ENCODE data around the gene TBC1D8.

The TBC1D8 gene

DNA sequence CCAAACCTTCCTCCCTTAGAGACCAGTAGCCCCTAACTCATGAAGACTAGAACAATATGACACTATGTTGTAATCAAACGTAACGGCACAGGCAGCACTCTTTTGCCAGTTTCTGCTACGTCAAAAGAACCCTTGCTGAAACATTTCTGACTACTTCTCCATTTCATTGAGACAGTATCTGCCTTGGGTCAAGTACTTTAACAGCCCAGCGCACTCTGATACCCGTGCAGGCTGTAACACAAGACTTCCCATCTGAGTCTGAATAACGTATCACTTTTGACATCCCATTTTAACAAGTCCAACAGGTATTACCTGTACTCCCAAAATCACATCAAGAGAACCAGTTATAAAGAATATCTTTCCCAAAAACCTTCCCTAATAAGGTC lies 38.4 kb downstream of the TBC1D8 start:
- DNase-seq (ENCODE audit: low read depth in 2 of 3, low spot score in 2 of 3), result no peak

DNA sequence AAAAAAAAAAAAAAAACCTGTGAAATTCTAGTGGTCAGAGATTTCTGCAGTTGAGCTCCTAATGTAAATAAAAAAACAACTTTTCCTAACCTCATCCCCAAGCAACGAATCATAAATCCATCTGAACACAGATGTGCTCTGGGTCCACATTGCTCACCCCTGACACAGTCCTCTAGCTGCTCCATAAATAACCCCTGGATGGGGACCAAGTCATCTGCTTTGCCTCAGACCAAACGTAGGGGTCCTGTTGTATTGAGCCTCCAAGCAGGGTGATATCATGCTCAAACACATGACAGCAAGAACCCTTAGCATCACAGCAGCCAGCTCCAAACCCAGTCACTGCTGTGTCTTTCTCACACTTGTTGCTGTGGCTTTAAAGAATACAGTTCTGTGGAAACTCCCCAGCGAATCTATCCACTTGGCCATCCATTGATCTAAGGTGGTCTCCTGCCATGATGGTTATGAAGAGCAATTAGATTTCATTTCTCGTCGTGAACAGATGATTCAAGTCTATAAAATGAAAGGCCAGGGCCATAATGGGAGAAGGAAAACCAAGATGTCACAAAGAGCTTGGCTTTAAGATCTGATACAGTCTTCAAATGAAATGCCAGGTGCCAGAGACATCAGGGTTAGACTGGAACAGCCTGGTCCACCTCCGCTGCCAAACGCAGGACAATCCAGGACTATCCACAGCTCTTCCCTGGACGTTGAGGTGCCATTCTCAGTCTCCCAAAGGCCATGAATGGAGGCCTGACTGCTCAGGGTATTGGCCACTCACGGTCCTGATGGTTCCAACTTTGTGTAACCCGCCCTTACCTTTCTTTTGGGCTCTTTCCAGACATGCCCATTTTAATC lies 39.0 kb downstream of the TBC1D8 start:
- DNase-seq (ENCODE audit: low read depth in 2 of 3, low spot score in 2 of 3), result no peak

DNA sequence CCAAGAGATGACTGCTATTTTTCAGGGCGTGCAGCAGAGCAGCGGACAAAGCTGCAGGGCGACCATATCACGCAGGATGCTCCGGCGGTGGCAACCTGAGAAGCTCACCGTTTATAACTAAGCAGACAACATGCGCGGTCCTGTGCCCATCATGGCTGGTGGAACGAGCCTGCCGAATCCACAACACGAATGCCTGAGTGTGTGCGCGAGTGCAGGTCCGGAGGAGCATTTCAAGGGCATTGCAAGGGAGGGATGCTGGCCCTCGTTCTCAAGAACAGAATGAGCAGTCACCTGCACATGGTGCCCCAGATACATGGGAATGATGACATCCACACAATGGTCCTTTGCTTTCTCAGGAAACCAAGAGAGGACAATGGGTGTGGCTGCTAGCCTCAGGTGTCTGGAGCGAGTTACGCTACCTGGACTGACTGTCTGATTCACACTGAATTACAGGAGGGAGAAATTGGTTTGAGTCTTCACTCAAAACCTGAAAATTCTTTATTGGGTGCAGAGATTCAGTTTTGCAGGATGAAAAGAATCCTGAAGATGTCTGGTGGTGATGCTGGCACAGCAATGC lies 39.8 kb downstream of the TBC1D8 start:
- no peak for DNase-seq (ENCODE audit: low read depth in 2 of 3, low spot score in 2 of 3)

DNA sequence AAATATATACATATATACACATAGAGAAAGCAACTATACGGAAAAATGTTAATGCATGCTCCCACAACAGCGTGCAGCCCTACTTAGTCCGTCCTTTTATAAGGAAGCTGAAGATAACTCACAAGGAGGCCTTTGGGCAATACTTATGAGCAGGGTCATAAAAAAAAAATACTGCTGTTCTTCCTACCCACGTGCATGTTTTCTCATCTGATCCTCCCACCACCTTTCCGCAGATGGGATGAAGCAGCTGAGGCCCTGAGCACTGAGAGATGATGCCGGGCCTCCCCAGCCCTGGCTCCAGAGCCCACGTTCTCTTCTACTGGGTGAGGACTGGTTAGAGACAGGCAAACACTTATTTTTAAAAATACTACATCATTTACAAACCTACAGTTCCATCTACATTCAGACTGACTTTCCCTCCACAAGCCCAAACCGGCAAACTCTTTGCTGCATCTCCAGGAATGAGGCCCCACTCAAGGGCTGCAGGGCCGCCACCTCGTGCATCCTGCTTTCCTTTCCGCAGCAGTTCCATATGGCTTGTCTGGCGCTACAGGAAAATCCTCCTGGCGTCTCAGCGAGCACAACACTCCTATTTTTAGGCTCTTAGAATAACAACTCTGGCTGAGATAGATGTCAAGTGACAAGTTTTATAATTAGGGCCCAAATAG lies 41.6 kb downstream of the TBC1D8 start:
- no peak for DNase-seq (ENCODE audit: low read depth in 2 of 3, low spot score in 2 of 3)

DNA sequence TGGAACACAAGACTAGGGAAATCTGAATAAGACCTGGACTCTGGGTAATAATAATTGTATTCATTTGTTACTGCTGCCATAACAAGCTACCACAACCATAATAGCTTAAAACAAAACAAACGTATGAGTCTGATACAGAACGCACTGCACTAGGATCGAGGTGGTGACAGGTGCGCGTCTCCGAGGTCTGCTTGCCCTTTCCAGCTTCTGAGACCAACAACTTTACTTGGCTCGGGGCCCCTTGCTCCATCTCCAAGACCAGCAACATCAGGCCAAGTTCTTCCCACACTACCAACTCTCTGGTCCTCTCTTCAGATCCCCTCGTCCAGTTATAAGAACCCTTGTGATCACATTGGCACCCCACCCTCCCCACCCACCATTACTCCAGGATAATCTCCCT lies 42.8 kb downstream of the TBC1D8 start:
- DNase-seq (ENCODE audit: low read depth in 2 of 3, low spot score in 2 of 3), result no peak

DNA sequence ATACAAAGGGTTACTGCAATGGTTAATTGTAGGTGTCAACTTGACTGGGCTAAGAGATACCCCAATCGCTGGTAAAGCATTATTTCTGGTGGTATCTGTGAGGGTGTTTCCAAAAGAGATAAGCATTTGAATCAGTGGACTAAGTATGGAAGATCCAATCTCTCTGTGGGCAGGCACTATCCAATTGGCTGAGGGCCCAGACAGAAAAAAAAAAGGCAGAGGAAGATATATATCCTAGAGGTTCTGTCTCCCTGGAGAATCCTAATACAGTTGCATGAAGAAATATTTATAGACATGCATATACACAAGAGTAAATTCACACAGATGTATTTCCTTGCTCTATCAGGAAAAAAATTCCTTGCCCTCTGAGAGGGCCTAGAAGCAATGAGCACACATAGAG lies 43.9 kb downstream of the TBC1D8 start:
- no peak for DNase-seq (ENCODE audit: low read depth in 2 of 3, low spot score in 2 of 3)

DNA sequence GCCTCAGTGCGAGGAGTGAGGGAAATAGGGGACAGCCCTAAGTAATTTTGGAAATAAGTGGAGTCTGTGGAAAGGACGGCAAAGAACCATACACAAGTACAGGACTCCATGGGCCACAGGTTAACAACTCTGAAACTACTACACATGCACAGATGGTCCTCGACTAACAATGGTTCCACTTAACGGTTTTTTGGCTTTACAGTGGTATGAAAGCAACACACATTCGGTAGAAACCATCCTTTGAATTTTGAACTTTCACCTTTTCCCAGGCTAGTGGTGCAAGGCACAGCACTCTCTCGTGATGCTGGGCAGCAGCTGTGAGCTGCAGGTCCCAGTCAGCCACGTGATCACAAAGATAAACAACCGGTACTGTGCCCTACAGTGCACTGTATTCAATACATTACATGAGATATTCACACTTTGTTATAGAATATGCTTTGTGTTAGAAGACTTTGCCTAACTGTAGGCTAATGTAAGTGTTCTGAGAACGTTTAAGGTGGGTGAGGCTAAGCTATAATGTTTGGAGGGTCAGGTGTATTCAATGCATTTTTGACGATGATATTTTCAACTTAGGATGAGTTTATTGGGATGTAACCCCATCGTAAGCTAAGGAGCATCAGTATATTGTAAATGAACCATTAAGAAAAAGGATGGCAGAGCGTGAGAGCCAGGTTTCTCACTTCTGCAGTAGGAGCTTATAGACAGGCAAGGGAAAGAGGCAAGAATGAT lies 44.6 kb downstream of the TBC1D8 start:
- DNase-seq (ENCODE audit: low read depth in 2 of 3, low spot score in 2 of 3), result no peak

DNA sequence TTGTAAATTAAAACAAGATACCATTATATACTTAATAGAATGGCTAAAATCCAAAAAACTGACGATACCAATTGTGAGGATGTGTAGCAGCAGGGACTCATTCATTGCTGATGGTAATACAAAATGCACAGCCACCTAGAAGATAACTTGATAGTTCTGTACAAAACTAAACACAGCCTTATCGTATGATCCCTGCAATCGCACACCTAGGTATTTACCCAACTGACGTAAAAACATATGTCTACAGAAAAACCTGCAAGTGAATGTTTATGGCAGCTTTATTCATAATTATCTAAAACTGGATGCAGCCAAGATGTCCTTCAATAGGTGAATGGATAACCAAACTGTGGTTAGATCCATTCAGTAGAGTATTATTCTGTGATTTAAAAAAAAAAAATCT lies 45.5 kb downstream of the TBC1D8 start:
- DNase-seq (ENCODE audit: low read depth in 2 of 3, low spot score in 2 of 3), result no peak

DNA sequence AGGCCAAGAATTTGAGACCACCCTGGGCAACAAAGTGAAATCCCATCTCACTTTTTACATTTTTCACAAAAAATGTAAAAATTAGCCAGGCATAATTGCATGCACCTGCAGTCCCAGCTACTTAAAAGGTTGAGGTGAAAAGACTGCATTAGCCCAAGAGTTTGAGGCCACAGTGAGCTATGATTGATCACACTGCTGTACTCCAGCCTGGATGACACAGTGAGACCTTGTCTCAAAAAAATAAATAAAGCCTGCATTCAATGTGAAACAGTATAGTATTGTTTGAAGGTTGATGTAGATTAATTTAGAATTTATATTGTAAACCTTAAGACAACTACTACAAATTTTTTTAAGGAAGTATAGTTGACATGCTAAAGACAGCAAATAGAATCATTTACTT lies 53.5 kb downstream of the TBC1D8 start:
- no peak for DNase-seq (ENCODE audit: low read depth in 2 of 3, low spot score in 2 of 3)

DNA sequence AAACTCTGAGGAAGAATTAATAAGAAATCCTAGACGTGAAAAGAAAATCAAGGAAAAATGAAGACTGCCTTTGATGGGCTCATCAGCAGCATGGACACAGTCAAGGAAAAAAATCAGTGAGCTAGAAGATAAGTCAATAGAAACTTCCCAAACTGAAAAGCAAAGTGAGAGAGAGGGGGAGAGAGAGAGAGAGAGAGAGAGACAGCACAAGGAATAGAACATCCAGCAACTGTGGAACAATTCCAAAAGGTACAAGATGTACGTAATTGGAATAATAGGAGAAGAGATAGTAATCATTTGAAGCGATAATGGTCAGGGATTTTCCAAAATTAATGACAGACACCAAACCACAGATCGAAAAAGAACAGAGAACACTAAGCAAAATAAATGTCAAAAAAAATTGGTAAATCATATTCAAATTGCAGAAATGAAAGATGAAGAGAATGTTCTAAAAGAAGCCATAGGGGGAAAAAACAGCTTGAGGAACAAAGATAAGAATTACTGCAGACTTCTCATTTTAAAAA lies 54.5 kb downstream of the TBC1D8 start:
- DNase-seq (ENCODE audit: low read depth in 2 of 3, low spot score in 2 of 3), result no peak

DNA sequence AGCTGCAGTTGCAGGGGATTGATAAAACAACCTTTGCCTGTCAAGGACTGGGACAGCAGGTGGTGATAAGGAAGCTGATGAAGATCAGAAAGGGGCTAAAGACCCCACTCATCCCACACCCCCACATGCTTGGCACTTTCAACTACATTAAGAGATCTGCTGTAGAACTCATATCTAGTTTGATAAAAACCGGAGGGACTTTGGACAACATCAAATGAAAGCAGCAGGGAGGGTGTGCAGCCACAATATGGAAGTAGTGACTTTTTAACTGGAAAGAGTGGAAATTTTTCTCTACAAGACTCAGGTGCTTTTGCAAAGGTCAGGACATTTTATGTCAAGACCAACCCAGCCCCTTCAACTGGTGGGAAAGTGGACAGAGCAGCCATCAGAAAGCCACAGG lies 56.8 kb downstream of the TBC1D8 start:
- DNase-seq (ENCODE audit: low read depth in 2 of 3, low spot score in 2 of 3), result no peak

DNA sequence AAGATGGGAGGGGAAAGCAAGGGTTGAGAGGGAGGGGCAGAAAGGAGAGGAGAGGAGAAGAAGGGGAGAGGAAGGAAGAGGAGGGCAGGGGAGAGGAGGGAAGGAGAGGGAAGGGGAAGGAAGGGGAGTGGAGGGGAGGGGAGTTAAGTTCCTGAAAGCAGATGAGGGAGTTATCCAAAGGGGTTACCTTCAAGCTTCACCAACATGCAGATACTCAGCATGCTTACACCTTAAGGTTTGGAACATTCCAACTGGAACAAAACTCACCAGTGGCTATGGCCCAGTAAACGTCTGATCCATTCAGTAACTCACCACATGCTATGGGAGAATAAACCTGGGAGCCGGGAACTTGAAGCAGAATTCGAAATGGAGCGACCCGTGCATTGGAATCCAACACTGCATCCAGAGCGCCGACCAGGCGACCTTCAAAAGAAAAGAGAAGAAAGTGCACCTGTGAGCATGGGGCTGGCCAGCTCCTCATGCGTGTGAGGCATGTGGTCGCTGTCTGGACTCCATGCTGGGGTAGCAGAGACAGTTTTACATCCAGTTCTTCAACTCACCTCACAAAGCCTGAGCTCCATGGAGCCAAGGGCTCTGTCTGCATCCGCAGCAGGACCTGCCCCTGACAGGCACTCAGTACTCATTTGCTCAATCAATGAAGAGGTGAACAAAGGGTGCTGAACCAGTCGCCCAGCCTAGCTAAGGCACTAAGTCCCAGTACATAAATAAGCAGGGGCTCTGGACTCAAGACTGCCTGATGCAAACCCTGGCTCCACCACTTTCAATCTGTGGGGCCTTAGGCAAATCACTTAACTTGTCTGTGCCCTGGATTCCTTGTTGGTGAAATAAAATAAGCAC lies 61.0 kb downstream of the TBC1D8 start:
- DNase-seq (ENCODE audit: low read depth in 2 of 3, low spot score in 2 of 3), result no peak

DNA sequence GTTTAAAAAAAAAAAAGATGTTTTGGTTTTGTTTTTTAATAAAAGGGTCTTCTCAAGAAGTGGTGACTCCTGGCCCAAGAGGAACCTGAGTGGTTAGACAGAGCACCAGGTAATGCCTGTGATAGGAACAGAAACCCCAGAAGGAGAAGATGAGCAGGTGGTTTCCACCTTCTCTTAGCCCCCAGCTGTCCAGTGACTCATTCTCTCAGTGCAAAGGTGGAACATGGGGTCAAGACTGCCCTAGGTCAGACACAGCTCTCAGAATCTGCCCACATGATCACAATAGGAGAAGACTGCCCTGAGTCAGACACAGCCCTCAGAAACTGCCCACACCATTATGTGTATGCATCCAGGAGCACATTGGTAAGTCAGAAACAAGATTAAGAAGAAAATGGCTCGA lies 61.8 kb downstream of the TBC1D8 start:
- no peak for DNase-seq (ENCODE audit: low read depth in 2 of 3, low spot score in 2 of 3)

DNA sequence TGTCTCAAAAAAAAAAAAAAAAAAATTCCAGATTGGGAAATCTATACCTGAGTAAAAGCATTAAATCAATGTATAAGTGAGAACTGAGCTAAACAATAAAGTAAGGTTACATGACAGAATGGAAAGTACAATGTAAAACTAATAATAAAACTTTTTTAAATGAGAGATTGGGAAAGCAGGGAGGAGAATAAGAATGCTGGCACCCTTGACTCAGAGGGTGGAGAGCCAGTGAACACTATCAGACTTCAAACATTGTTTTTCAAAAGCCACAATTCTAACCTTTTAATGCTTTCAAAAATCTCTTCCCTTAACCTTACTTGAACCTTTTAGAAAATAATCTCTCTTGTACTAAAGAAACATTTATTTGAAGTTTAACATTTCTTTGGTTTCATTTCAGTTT lies 63.5 kb downstream of the TBC1D8 start:
- DNase-seq (ENCODE audit: low read depth in 2 of 3, low spot score in 2 of 3), result no peak

DNA sequence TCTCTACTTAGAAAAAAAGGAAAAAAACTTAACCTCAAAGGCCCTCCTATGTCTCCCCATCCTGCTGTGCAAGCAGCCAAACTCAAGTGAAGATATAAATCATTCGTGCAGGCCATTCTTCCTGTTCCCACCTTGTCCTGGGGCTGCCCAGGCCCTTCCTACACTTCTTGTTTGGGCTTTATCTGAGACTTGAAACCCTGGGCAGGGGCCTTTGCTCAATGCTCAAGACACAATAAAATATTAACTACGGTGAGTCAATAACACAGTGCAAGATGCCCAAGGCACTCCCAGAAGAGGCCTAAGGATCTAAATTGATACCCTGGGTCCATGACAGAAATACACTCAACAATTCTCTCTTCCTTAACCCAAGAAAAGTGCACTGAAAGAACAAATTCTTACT lies 67.6 kb downstream of the TBC1D8 start:
- no peak for DNase-seq (ENCODE audit: low read depth in 2 of 3, low spot score in 2 of 3)

DNA sequence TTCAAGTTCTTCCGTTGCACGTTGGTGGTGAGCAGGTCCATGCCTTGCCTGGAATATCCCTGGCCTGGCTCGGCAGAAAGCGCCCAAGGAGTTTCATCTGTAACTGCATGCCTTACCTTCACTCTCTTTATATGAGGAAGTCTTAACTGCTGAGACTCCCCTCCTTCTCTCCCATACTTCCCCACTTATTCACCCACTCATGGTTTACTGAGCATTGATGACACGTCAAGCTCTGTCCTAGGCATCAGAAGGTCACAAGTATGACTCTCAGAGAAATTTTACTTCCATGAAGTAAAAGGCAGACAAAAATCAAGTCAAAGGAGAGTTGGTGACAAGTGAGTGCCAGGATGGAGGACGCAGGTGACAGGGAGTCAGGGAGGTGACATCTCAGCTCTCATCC lies 68.2 kb downstream of the TBC1D8 start:
- DNase-seq (ENCODE audit: low read depth in 2 of 3, low spot score in 2 of 3), result no peak

DNA sequence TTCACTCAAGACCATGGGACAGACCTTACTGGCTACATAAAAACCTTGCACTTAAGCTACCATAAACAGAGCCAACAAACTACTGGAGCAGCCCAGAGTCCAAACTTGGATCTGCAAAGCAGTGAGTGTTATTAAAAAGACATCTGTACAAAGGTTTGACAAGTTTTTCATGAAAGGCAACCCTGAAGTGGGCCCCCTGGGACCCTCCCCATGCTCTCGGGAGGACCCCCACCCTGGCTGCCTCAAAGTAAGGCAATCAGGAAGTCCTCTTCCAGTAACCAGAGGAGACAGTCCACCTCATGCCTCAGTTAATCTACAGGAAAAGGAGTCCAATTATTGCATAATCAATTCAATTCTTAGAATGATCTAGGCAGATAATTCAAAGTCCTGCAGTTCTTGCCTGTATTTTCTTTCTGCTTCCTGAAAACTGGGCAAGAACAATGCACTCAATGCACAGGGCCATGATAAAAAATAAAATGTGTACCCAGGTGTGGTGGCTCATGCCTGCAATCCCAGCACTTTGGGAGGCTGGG lies 69.7 kb downstream of the TBC1D8 start:
- DNase-seq (ENCODE audit: low read depth in 2 of 3, low spot score in 2 of 3), result no peak

DNA sequence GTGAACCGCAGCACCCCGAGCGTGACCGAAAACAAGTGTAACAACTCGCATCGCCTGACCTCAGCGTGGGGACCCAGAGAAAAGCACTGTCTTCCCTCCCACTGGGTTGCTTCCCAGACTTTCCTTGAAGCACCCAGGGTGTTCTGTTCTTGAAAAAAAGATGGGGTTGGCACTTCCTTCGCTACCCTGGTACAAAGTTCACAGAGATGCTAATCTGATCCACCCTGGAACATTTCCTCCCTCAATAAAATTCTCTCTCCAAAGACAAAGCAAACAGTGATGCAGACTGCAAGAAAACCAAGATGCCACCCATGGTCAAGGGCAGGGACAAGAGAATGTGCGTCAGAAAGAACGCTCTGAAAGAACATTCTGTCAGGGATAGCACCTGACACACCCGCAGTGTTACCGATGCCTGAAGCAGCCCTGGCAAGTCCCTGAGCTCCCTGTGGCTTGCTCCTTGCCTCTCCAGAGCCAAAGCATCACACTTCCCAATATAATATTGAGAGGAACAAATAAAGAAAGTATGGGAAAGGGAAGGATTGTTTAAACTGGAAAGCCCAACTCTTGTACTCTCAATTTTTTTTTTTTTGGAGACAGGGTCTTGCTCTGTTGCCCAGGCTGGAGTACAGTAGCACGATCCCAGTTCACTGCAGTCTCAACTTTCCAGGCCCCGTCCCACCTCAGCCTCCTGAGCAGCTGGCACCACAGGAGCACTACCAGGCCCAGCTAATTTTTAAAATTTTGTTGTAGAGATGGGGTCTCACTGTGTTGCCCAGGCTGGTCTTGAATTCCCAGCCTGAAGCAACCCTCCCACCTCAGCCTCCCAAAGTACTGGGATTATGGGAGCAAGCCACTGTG lies 70.7 kb downstream of the TBC1D8 start:
- DNase-seq (ENCODE audit: low read depth in 2 of 3, low spot score in 2 of 3), result no peak

DNA sequence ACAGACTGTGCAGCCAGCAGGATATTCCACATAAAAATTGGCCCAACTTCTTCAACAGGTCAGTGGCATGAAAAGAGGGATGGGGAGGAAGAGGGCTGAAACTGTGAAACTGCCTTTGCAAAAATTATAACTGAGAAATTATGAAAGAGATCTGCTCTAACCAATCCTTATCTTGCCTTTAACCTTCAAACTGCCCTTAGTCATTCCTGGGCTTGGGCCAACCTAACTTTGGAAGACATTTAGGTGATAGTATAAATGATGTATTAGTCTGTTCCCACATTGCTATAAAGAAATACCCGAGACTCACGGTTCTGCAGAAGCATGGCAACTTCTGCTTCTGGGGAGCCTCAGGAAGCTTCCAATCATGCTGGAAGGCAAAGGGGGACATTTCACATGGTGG lies 74.6 kb downstream of the TBC1D8 start:
- no peak for DNase-seq (ENCODE audit: low read depth in 2 of 3, low spot score in 2 of 3)
